HS-5 (cell line): ENCODE data around the gene ATF6.
A peak's percentile ranks its signal among the peaks of the same experiment; 100 is the strongest.

Source experiments
- DNase-seq: peaks from one replicate; pipeline ENCODE4 v3.0.0-alpha.2; 2012; ENCODE audit warnings: low read depth

The ATF6 gene

DNA sequence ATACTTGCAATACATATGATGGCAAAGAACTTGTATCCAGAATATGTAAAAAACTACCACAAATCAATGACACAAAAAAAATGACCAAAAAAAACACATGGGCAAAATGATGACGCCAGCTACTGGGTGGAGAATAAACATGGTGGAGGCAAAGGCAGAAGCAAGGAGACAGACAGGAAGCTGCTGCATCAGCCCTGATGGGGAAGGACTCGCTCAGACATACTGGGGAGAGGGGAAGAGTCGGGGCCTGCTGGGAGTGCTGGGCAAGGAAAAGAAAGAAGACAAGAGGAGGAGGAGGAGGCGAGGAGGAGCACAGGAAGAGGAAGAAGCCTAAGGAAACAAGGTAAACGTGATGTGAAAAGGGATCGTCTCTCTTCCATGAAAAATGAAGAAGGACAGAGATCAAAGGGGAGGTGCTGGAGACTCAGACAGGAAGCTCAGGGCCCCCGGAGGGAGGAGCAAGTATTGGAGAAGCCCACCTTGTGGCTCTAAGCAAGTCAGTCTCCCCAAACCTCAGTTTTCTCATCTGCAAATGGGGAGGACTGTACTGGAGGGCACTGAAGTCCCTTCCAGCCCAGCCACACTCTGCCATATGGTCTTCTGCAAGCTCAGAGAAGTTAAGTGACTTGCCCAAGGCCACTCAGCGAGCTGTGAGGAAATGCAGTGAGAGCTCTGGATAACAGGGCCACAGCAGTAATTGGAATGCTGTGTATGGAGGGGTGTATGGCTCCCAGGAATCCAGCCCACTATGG, 233.4 kb downstream of the ATF6 start:
- no peak for DNase-seq

- no peak for DNase-seq
These were observed 233.9 kb downstream of the ATF6 start for GRCh38 chr1:162000053-162000420.

DNA sequence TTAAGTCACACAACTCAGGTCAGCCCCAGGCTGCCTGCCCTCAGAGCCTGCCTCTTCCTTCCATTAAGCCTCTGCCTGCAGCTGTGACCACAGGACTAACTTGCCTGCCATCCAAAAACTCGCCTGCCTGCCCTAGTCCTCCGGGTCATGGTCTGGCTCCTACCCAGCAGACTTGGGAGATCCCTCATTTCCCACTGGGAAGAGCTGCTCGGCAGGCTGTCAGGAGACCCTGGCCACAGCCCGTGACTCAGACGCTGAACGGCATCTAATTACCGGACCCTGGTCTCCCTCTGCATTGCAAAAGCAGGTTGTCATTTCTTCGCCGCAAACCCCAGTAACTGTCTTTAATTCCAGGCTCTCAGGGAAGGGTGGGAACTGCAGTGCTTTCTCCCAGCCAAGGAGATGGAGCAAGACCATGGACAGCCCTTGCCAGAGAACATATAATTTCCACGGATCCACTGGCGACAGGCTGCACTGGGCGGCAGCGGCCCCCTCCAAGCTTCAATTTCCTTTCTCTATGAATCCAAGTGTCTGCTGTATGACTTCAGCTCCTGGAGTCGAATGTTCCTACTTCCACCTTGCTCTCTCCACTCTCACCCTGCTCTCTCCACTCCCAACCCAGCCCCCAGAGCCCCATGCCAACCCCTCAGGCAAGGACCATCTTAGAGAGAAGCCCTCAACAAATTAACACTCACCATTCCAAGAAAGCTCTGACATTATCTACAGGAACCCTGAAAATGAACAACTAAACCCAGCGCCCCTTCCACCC, 237.1 kb downstream of the ATF6 start:
- peak; percentile 84 for DNase-seq

GRCh38 chr1:162003830-162004215, 237.7 kb downstream of the ATF6 start:
- peak; percentile 75 for DNase-seq

DNA sequence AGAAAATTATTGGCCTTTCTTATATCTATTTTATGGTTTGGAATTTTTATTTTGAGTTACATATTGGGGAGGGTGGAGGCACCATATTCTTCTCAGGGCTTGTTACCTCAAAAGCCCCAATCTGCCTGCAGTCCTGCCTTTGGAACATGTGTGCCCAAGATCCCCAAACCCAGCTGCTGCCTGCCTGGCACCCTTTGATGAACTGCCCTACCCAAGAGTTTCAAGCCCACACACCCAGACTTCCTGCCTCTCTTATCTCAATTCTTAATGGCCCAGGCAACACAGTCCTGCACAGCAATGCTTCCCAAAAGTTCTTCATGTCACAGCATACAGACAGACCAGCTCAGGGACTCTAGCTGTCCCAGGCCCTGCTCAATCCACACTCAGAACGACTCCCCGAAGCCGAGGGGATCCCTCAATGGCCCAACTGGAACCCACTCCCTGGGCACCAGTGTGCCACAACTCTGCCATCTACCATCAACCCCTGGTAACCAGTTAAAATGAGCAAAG, 238.4 kb downstream of the ATF6 start:
- DNase-seq, result no peak

- no peak for DNase-seq
These were observed 240.0 kb downstream of the ATF6 start for GRCh38 chr1:162006081-162006480.

GRCh38 chr1:162007466-162007865, 241.3 kb downstream of the ATF6 start:
- DNase-seq, result no peak

DNA sequence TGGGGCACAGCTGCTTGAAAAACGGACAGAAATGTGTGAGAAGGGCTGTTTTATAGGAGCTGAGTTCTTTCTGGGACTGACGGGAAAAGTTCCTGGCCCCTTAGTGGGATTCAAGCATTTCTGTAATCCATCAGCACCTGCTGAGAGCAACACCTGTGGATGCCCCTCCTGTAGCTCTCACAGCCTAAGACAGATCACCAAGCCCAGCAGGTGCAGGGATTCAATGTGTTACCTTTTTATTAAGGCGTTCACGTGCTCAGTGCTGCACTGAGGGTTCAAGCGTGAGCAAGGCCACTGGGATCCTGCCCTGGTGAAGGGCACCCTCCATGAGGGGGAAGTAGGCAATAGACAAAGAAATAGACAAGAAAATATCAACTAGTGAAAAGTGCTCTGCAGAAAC, 242.7 kb downstream of the ATF6 start:
- no peak for DNase-seq

GRCh38 chr1:162009501-162010174, 243.5 kb downstream of the ATF6 start:
- no peak for DNase-seq

DNA sequence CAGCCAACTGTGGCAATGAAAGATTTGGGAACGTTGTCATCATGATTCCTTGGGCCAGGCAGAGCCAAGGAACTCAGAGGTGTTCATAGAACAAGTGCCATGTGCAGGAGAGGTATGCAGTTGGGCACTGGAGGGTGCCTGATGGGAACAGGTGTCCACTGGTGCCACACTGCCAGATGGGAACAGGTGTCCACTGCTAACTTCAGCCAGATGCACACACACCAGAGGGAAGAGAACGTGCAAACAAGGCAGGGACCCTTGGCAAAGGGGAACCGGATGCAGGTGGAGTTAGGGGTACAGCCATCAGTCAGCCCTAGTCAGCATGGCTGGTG, 244.0 kb downstream of the ATF6 start:
- no peak for DNase-seq

GRCh38 chr1:162011337-162012012, 245.4 kb downstream of the ATF6 start:
- no peak for DNase-seq

GRCh38 chr1:162013289-162013688, 247.2 kb downstream of the ATF6 start:
- no peak for DNase-seq
